SK-N-SH (cell line): ENCODE results near the gene NCAM2. TPM values are rescaled to one million over a fixed set of nuclear protein-coding genes. Genes with fewer than 3 reads are reported as not detected.

Experiments
- CTCF ChIA-PET: fragments of 300-600, 350-600 bp; formaldehyde crosslinking; extraction: SDS; loops from one replicate; lab custom pipeline; 2021; lab: Yijun Ruan, JAX
- POLR2A ChIA-PET: fragments of 350-600 bp; sonication (Branson Sonifier 250); formaldehyde crosslinking; extraction: SDS; loops from one replicate; lab custom pipeline; 2020; ENCODE audit warnings: antibody characterized with exemption, inconsistent platforms; lab: Yijun Ruan, JAX
- DNase-seq: peaks from one replicate; pipeline ENCODE4 v3.0.0; 2012
- H2AFZ ChIP-seq: fragments of 200-600 bp; sonication (generic); 2 replicates; pipeline ENCODE4 v1.8.1; 2016; ENCODE audit warnings: antibody characterized with exemption, mild to moderate bottlenecking, low read depth
- H3F3A ChIP-seq: fragments of 200-600 bp; sonication (generic); replicated peaks from 2 replicates; pipeline ENCODE3; 2016; ENCODE audit warnings: antibody characterized with exemption, mild to moderate bottlenecking; ENCODE audit not compliant: insufficient read depth
- H3K27ac ChIP-seq, 2 experiments: fragments of 200-500 bp in 1 of 2; fragments of 200-600 bp in 1 of 2; sonication (Bioruptor generic) in 1 of 2; sonication (generic), shearing (Covaris generic) in 1 of 2; 2 replicates each; pipeline versions ENCODE4 v1.5.1 to v1.6.1; 2014 to 2016; ENCODE audit warnings: low read depth in 2 of 2, inconsistent platforms in 1 of 2, low read length in 1 of 2, mild to moderate bottlenecking in 1 of 2, mixed read lengths in 1 of 2
- H3K27me3 ChIP-seq: fragments of 200-600 bp; sonication (generic), shearing (Covaris generic); 2 replicates; pipeline ENCODE4 v1.6.1; 2016; ENCODE audit warnings: mixed run types; ENCODE audit not compliant: insufficient read depth
- H3K36me3 ChIP-seq, 2 experiments: fragments of 200-500 bp in 1 of 2; fragments of 200-600 bp in 1 of 2; sonication (Bioruptor generic) in 1 of 2; sonication (generic) in 1 of 2; replicated peaks in 1 of 2; 2 replicates each; pipeline versions ENCODE3 to v1.5.1; 2014 to 2016; ENCODE audit warnings: low read length in 1 of 2, mild to moderate bottlenecking in 1 of 2; ENCODE audit not compliant: insufficient read depth in 2 of 2, control insufficient read depth in 1 of 2
- H3K4me1 ChIP-seq, 2 experiments: fragments of 200-500 bp in 1 of 2; fragments of 200-600 bp in 1 of 2; sonication (Bioruptor generic) in 1 of 2; sonication (generic), shearing (Covaris generic) in 1 of 2; 2 replicates each; pipeline versions ENCODE4 v1.5.1 to v1.6.1; 2014 to 2016; ENCODE audit warnings: low read depth in 1 of 2, low read length in 1 of 2, mixed run types in 1 of 2; ENCODE audit not compliant: insufficient read depth in 2 of 2, control insufficient read depth in 1 of 2
- H3K4me2 ChIP-seq: fragments of 200-600 bp; sonication (generic), shearing (Covaris generic); 2 replicates; pipeline ENCODE4 v1.6.1; 2017; ENCODE audit warnings: mixed run types
- H3K4me3 ChIP-seq, 2 experiments: fragments of 200-500 bp in 1 of 2; fragments of 200-600 bp in 1 of 2; sonication (Bioruptor generic) in 1 of 2; sonication (generic), shearing (Covaris generic) in 1 of 2; 2 replicates each; pipeline versions ENCODE4 v1.5.1 to v1.8.1; 2014 to 2016; ENCODE audit warnings: low read depth in 2 of 2, inconsistent platforms in 1 of 2, low read length in 1 of 2, mild to moderate bottlenecking in 1 of 2, mixed read lengths in 1 of 2, moderate library complexity in 1 of 2
- H3K79me2 ChIP-seq: fragments of 200-600 bp; sonication (generic); 2 replicates; pipeline ENCODE4 v1.8.1; 2017; ENCODE audit warnings: mild to moderate bottlenecking; ENCODE audit not compliant: insufficient read depth
- H3K9ac ChIP-seq: fragments of 200-600 bp; sonication (generic); 2 replicates; pipeline ENCODE4 v1.6.1; 2017; ENCODE audit warnings: mixed run types
- H3K9me2 ChIP-seq: fragments of 200-600 bp; sonication (generic); 2 replicates; pipeline ENCODE4 v1.6.1; 2017; ENCODE audit warnings: mixed run types
- H3K9me3 ChIP-seq: fragments of 200-600 bp; sonication (generic); 2 replicates; pipeline ENCODE4 v1.6.1; 2017; ENCODE audit warnings: mixed run types, mild to moderate bottlenecking, moderate library complexity
- H4K20me1 ChIP-seq: fragments of 200-600 bp; sonication (generic); 2 replicates; pipeline ENCODE4 v1.6.1; 2017; ENCODE audit warnings: mild to moderate bottlenecking, mixed run types; ENCODE audit not compliant: insufficient read depth
- CHD2 ChIP-seq: fragments of 150-350 bp; IDR thresholded peaks from 2 replicates; pipeline ENCODE4 v1.6.1; 2018; ENCODE audit warnings: low read length; ENCODE audit not compliant: partially characterized antibody
- ELF1 ChIP-seq: IDR thresholded peaks from 2 replicates; pipeline ENCODE4 v1.4.0; 2012
- FOXM1 ChIP-seq: IDR thresholded peaks from 2 replicates; pipeline ENCODE4 v1.4.0; 2012; ENCODE audit warnings: low read depth, mild to moderate bottlenecking
- GATA2 ChIP-seq: sonication (generic); formaldehyde crosslinking; IDR thresholded peaks from 2 replicates; pipeline ENCODE4 v1.5.0; 2020; ENCODE audit warnings: mild to moderate bottlenecking, missing genetic modification reagents
- MXI1 ChIP-seq: IDR thresholded peaks from 2 replicates; pipeline ENCODE4 v1.6.1; 2012; ENCODE audit warnings: mild to moderate bottlenecking, low read depth, low read length, improper control_type of control experiment
- WGBS: methylation state at CpG from one replicate; pipeline ENCODE4 v1.1.6; 2017; ENCODE audit warnings: low lambda C conversion rate; 5-methylcytosine and 5-hydroxymethylcytosine counted together
- polyA plus RNA-seq, 3 experiments: library from polyadenylated mRNA; depleted of rRNA; stranded (reverse); fragments of >200 nt; gene quantifications; 2 replicates each; pipeline ENCODE4 v1.2.3, GENCODE V29; 2012
- TF ChIP-seq, protein P1 (sequence below): IDR thresholded peaks from 2 replicates; pipeline ENCODE4; 2012
- TF ChIP-seq, protein P2 (sequence below): IDR thresholded peaks from 2 replicates; pipeline ENCODE4 v1.4.0; 2012; ENCODE audit warnings: low read depth
- TF ChIP-seq, protein P3 (sequence below): IDR thresholded peaks from 2 replicates; pipeline ENCODE4 v1.4.0; 2012; ENCODE audit warnings: low read depth, borderline replicate concordance

NCAM2 gene
- polyA plus RNA-seq, 1 of the 3 experiments (the other 2 are of a cell fraction) = 2.1 TPM

DNA sequence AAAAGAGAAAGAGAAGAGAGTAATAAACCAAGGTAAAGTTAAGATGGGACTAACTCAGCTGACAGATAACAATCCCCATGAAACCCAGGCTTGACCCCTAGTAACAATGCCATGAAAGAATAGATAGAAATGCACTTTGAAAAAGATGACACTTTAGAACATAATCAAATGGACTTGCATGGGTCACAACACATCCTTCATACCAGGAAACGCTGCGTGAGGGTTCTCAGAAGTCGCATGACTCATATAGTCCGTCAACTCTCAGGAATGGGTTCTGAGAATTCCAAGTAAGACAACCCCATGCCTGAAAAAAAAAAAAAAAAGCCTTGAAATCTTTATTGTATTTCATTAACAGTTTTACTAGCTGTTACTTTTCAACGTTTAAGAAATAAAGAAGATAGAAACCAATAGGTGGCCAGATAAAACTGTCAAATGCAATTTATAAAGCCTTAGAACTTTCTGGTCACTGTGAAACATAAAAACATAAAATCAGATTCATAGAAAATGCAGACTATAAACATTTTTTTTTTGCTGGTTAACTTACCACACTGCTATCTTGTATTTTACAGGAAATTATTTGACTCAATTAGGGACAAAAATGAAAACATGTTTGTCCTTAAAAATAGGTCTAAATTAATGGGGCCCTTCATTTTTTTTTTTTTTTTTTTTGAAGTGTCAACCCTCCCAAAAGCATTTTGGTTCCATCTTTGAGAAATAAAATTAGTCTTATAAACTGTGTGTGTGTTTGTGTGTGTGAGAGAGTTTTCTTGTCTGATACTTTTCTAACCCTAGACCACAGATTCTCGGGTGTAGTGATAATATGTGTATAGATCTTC, 202.1 kb downstream of the NCAM2 start (continued):
- no peak for TF ChIP-seq GATA2 (CRISPR knock-in tag)
- TF ChIP-seq, protein P1, sequence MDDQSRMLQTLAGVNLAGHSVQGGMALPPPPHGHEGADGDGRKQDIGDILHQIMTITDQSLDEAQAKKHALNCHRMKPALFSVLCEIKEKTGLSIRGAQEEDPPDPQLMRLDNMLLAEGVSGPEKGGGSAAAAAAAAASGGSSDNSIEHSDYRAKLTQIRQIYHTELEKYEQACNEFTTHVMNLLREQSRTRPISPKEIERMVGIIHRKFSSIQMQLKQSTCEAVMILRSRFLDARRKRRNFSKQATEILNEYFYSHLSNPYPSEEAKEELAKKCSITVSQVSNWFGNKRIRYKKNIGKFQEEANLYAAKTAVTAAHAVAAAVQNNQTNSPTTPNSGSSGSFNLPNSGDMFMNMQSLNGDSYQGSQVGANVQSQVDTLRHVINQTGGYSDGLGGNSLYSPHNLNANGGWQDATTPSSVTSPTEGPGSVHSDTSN = peak; percentile 72
- TF ChIP-seq FOXM1 = no peak
- TF ChIP-seq, protein P2, sequence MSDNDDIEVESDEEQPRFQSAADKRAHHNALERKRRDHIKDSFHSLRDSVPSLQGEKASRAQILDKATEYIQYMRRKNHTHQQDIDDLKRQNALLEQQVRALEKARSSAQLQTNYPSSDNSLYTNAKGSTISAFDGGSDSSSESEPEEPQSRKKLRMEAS = peak; percentile 51; the same call in 1 of the 2 replicates

DNA sequence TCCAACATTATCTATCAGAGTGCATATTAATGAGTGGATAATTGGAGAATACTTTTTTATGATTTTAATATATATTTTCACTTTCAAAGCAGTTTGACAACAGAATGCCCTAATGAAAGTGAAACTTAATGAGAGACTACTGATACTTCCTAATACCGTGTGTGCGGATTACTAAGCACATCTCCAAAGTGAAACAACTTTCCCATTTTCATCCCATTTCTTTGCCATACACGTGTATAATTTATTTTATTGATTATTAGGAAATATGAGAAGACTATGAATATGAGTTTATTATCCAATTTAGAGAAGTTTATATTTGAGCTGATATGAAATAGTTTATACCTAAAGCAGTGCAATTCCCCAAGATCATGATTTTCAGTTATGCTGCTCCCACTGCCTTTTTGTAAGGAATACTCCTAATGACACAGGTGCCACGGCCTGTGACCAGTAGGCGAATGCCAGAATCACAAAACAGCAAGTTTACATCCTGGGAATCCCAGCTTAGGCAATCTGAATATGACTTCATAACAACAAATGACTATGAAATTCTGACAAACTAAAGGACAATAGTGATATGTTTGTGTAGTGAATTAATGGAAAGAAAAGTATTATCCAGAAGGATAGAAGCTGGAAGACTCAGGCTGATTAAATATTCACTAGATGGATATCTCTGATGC, 202.9 kb downstream of the NCAM2 start:
- WGBS = 74% methylated on average over 5 of the region's 5 CpGs
- H3K4me2 ChIP-seq = peak overlapping the region; percentile 58
- H3K79me2 ChIP-seq = no peaks in the 10 kb centered on the region
- DNase-seq = no peak
- H3K9me3 ChIP-seq = no peaks in the 10 kb centered on the region
- H3K27ac ChIP-seq = peak overlapping the region; percentile 85 to 95
- no peaks in the 10 kb centered on the region for H3K36me3 ChIP-seq
- CTCF ChIA-PET = no interaction called here
- no peak overlapping the region; a peak in 1 of 4 replicates for H3K4me3 ChIP-seq
- H4K20me1 ChIP-seq = no peaks in the 10 kb centered on the region
- POLR2A ChIA-PET = no interaction called here
- peaks cover 15% of the 10 kb centered on the region for H3F3A ChIP-seq
- peak overlapping the region; percentile 61 for H3K9ac ChIP-seq
- H3K9me2 ChIP-seq = no peaks in the 10 kb centered on the region
- H3K27me3 ChIP-seq = no peaks in the 10 kb centered on the region
- peaks cover 0 to 23% of the 10 kb centered on the region in 2 experiments; a peak in 3 of 4 replicates for H3K4me1 ChIP-seq
- TF ChIP-seq, protein P3, sequence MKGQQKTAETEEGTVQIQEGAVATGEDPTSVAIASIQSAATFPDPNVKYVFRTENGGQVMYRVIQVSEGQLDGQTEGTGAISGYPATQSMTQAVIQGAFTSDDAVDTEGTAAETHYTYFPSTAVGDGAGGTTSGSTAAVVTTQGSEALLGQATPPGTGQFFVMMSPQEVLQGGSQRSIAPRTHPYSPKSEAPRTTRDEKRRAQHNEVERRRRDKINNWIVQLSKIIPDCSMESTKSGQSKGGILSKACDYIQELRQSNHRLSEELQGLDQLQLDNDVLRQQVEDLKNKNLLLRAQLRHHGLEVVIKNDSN = no peak
- peak overlapping the region; percentile 45; the same call in 1 of the 2 replicates for H2AFZ ChIP-seq

DNA sequence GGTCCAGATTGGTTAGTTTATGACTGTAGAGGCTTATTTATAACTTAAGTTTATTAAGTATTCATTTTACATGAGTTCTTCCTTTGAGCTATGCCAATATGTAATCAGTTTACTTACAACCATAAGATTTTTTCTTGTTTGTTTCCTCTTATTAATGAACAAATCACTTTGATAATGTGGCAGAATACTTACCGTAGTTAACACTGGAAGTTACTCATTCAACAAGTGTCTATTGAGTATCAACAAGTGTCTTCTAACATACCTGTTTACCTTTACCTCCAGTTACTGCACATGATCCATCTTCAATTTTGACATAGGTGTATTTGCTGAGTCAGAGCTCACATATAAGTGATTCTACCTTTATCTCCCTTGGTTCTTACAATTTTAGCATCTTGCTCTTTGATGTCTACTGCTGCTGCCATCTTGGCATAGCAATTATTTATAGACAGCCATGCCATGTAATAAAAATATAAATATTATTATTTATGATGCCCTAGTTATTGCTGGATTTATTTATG, 205.7 kb downstream of the NCAM2 start:
- H3K79me2 ChIP-seq = no peaks in the 10 kb centered on the region
- TF ChIP-seq CHD2 (no peak), MXI1 (no peak), ELF1 (no peak)
- peaks cover 15% of the 10 kb centered on the region for H3F3A ChIP-seq
- H3K27me3 ChIP-seq = no peaks in the 10 kb centered on the region
- no peak overlapping the region for H3K4me2 ChIP-seq
- H3K27ac ChIP-seq = no peak overlapping the region
- ChIA-PET CTCF (no interaction called here), POLR2A (no interaction called here)
- DNase-seq = no peak
- 83% methylated on average over 1 of the region's 1 CpG for WGBS
- H3K4me1 ChIP-seq = peaks cover 0 to 23% of the 10 kb centered on the region in 2 experiments; a peak in 3 of 4 replicates
- no peak overlapping the region for H3K4me3 ChIP-seq
- H3K9ac ChIP-seq = no peak overlapping the region
- H2AFZ ChIP-seq = no peak overlapping the region
- no peaks in the 10 kb centered on the region for H3K9me3 ChIP-seq
- H4K20me1 ChIP-seq = no peaks in the 10 kb centered on the region
- H3K9me2 ChIP-seq = no peaks in the 10 kb centered on the region
- no peaks in the 10 kb centered on the region for H3K36me3 ChIP-seq
